Activated effector memory CD4-positive, alpha-beta T cell treated with Interleukin-2 at 50 U/mL for 16 hours (primary cell): Measurements from ENCODE around the gene GLI3.

ENCODE experiments used
- DNase-seq: peaks from one replicate; pipeline ENCODE4 v3.0.0-alpha.2; 2020

The GLI3 gene

DNA sequence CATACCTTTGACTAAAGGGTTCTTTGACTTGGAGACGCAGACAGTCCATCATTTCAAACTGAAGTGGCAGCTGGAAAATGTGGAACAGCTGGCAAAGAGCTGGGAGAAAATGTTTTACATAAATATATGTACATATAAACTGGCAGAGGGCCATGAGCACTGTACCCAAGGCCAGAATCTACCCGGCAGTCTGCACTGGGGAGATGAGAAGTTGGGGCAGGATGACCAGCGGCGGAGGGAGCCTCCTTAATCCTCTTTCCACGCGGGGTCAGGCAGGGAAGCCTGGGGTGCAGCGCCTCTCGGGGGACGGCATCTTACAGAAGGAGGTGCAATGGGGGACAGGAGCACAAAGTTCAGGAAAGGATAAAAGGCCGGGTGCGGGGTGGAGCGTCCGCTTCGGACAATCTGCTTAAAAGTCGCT, 1.3 kb downstream of the GLI3 start:
- DNase-seq: no peak

DNA sequence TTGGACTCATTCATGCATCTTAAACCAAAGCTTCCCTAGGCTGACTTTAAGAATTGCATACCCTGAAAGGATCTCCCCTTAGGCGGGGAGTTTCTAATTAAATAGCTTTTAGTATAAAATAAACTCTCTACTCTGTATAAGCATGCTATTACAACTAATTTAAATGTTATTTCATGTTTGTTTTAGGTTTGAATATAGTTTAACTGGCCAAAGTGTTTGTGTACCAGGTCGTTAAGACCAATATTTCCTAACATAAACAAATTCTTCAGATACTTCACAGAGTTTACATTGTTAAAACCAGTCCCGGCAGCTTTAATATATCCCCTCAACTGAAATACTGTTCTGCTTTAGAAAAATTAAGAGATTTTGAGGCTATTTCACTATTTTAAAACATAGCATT, 2.3 kb downstream of the GLI3 start:
- no peak for DNase-seq

DNA sequence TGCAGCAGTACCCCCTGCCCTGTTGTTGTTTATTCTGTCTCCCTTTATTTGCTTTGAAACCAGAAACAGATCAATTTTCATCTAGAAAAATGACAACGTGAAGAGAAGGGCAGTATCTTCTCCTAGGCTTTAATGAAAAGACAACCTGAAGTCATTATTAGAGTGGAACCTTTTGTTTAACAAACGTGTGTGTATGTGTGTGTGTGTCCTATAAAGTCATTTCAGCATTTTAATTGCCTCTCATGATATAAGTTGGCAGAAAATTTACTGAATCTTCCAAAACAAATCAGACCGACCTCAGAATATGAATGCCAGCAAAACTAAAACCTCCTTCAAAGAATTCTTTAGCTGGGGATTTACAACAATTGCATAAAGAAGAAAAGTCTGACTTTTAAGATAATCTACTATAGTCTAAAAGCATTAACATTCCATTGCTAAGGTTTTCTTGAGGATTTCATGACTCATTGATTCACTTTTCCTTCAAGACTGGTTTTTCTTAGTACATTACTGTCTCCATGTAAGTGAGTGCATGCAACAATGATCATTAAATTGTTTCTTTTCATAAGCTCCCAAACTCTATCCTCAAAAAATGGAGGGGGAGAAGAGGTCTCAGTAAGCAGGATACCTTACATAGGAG, 3.2 kb downstream of the GLI3 start:
- DNase-seq: no peak

DNA sequence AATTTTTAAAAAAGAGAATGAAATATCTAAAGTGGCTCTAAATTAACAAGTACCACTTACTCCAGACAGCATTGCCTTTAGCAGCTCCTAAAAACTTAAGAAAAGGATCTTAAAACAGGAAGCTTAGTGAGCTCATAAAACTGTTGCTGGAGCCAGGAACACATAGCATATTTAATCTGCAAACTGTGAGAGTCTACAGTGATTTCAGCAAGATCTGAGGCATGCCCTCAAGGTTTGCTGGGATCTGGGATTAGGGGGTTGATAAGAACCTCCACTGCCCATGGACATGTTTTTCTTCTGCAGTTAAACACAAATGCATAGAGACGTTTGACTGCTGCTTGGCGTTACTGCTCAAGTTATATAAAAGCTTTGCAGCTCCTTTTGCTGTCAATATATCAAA, 3.8 kb downstream of the GLI3 start:
- no peak for DNase-seq

DNA sequence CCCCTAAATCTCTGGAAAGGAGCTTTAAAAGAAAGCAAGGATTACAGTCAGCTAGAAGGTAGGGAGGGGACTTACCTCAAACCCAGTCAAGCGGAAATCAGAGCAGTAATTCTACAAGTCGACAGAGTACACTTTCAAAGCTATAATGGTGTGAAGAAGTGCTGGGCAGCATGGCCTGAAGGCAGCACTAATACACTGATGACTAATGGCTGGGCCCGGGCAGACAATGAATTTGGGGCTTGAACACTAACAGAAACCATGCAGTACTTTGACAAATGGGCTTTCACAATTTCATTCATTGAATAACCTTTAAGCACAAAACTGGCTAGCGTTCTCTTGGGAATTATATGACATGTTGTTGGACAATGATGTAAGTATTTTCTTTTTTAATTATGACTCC, 4.7 kb downstream of the GLI3 start:
- DNase-seq: no peak

DNA sequence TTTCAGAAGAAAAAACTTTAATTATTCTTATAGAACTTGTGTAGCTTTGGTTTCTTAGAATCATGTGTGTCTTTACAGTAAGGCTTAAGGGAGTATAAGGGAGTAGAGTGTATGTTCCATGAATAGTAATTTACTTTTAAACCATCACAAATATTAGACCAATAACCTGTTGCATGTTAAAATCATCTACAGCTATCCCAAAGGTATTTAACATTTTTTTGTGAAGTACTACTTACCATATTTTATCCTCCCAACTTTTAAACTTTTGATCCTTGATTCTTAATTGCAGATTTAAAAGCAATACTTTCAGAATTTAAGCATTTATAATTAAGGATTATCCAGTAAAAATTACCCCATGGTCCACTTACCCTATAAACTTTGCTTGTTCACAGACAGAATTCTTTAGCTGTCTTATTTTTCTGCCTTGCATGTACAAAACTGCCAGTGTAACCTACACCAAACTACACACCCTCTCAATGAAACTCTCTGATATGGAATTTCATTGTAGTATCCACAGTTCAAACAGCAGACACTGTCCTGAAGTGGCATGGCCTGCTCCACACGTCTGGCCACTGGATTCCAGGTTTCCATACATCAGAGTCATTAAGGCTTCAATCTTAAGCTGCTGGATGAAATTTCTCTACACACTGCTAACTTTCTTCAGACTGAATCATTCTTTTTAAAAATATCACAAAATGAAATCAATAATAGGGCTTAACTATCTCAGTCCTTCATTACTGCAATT, 5.8 kb downstream of the GLI3 start:
- DNase-seq: no peak

DNA sequence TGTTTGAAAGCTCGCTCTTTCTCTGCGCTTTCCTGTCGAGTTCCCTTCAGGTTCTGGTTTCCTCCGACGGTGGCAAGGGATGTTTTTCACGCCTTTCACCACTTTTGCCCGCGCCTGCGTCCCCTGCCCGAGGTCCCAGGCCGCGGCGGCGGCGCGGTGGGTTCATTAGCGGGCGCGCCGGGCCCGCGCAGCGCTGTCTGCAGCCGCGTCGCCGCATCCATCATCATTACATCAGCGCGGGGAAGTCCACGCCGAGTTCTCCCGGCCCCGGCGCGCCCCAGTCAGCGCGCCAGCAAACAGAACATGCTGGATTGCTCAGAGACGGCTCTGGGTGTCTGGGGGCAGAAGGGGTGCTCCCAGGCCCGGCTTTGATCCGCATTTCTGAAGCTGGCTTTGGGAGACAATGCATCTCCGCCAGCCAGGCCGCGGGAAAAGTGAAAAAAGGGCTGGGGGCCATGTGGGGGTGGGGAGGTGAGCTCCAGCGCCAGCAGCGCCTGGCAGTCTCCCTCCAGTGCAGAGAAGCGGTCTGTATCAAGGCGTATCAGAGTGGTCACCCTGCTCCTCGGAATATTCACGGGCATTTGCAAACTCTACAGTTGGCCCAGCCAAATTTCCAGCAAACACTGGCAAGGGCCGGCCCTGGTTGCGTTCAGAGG, 8.9 kb downstream of the GLI3 start:
- DNase-seq: no peak

DNA sequence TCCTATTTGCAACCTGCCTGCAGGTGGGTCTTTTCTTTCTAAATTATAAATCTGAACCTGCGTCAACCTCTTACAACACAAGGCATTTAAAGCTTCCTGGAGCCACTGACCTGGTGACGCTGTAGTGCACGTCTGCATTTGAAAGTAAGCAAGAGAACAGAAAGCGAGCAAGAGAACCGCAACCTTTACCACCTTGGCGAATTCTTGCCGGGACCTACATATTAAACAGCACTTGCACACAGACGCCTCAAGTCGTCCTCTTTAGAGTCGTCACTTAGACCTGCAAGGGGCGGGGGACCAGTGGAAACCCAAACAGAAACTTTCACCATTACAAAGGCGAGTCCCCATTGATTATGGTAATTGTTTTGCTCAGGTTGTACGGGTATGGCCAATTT, 9.5 kb downstream of the GLI3 start:
- no peak for DNase-seq

DNA sequence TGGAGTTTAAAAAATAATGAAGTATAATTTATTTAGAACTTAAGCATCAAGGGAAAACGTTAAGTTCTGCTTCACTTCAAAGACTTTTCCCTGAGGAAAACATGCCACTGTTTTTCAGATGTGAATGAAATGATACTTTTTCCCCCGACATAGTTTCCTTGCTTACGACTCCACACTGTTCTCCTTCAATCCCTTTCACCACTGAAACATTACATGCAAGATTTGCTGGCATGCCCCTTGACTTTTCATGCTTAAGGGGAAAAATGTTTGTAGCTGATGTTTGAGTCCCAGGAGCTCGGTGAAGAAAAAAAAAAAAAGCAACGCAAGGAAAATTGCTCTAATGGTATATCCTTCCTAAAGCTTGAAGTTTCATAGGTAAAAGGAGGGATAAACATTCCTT, 10.0 kb downstream of the GLI3 start:
- no peak for DNase-seq

DNA sequence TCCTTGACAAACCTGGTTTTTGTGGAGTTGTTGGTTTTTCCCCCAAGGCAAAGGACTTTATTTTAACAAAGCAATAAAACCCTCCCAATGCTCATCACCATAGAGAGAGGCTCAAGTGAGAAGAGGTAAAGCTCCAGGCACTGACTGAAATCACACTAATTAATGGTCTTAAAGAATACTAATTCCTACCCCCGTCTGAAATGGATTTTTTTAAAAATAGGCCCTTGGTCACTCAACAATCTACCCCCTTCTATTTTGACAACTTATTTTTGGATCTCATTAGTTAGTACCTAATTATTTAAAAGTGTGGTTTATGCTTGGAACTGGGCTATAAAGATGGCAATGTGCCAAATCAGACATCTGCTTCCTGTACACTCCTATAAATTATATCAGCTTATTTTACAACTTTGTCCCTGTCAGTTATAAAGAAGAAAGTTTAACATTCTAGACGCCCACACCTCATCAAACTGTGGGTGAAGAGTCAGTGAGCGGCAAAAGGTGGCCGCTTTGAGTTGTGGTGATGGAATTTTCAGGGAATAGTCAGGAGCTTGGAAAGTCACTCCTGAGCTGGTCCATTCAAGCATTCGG, 10.6 kb downstream of the GLI3 start:
- DNase-seq: no peak

DNA sequence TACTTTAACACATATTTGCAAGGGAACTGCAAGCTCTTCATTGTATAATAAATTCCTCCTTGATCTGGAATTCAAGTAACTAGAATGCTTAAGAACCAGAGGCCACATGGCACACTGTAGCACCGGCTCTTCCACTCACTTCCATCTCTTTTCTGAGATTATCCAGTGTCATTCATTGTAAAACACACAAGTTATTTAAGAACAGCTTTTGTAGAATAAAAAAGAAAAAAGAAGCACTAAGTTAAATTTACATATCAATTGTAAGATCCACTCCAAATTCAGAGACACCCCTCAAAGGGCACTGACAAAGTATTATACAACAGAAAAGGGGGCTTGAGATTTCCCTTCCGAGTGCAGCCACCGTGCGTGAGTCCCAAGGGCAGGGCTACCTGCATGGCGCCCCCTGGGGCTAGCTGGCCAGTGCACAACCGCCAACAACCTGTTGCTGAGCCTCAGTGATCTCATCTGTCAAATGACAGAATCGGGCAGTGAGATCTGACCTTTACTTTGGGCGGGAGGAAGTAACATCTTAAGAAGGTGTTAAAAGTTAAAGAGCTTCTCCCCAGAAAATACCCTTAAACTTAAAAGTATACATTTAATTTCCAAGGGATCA, 12.5 kb downstream of the GLI3 start:
- DNase-seq: no peak

DNA sequence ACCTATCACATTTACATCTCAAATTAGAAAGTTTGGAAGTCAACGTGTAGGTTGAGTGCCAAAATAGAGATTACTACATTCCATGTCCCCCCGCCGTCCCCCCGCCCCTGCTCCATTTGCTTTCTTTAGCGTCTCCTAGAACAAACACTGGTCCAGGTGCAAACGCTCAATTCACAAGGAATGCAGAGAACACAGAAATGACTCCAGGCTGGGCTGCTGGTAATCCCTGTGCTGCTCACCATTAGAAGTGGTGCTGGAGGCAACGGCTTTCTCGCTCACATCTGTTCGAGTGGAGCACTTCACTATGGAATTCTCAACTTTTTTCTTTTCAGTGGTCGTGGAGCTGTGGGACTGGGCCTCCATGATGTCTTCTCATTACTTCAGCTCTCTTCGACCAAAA, 14.1 kb downstream of the GLI3 start:
- DNase-seq: no peak

DNA sequence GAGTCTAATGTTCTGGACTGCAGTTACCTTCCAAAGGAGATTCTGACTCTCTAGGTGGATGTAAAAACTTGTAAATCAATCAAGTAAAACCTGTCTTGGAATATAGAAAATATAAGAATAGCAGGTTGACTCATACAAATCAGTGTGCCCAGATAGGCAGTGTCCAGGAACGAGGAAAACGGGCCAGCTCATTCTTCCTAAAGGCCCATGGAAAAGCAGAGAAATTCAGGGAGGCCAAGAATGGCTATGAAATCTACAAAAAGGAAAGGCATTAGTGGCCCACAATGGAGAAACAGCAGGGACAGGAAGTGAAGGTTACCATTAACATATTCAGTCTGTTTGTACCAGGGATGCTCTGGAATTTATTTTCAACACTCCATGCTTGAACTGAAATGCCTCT, 14.9 kb downstream of the GLI3 start:
- no peak for DNase-seq

DNA sequence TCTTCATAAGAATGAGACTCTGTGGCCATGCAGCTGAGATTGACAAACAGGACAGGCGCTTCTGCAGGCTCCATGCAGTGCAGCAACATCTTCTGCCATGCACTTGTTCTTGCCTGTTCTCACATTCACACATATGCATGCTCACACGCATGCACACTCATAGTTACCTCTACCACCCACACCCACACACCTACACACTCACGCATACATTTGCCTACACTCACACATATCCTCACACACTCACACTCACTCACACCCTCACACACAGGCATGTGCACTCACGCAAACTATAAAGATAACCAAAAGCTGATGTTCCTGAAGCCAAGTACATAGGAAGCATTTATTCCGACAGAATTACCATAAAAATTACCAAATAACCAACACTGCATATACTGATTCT, 15.7 kb downstream of the GLI3 start:
- no peak for DNase-seq

DNA sequence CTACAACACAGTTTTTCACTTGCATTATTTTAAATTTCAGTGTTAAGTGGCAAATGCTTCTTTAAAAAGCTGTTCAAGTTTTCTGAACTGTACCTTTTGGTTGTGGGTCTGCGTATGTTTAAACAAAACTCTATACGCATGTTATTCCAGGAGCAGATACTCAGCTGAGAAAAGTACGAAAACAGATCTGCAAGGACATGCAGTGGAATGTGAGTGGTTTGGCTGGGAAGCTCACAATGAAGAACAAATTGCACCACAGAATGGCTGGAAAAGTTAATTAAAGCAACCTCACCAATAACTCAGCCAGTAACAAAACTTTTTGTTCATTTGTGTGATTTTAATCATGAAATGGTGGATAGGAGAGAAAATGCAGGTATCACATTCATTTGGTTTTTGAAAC, 17.6 kb downstream of the GLI3 start:
- no peak for DNase-seq

DNA sequence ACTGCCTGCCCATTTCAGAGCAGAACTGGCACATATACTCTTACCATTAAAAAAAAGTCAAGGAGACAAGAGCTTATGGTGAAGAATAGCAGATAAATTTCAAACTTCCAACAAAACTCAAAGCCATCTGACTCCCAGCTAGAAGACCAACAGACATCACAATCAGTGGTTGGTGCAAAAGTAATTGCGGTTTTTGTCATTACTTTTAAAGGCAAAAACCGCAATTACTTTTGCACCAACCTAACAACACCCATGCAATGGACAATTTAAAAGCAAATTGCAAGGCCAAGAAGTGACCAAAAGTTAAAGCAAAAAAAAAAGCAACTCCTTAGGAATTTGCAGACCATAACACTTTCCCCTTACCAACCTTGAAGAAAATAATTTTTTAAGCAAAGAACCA, 18.8 kb downstream of the GLI3 start:
- DNase-seq: no peak

DNA sequence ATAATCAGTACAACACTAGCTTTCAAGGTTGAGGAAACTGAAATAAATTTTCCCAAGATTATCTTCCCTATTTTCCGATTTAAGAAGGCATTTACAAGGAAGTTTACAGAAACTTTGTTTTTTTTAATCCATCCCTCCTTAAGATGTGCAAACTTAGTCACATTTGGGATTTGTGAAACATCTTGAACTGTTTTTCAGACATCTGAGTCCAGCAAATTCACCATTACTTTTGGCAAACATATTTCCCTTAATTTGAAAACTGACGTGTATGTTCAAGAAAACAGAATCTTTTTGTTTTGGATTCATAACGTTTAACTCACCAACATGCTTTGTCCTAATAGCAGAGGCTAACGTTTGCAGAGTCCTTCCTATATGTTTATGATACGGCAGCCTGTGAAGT, 19.5 kb downstream of the GLI3 start:
- no peak for DNase-seq

DNA sequence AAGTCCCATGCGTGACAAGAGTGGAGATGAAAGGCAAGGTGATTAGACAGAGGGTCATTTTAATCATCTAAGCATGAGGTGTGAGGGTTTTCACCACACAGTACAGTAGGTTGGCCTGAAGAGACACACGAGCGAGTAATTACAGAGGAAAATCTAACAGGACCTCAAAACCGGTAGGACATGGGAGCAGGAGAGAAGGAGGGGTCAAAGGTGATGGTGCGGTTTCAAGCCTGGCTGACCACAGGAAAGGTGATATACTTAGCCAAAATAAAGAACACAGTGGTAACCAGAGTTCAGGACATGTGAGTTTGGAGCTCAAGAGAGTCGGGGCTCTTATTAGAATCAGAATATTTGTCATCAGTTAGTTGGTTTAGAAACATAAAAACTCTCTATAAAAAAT, 20.0 kb downstream of the GLI3 start:
- DNase-seq: no peak

DNA sequence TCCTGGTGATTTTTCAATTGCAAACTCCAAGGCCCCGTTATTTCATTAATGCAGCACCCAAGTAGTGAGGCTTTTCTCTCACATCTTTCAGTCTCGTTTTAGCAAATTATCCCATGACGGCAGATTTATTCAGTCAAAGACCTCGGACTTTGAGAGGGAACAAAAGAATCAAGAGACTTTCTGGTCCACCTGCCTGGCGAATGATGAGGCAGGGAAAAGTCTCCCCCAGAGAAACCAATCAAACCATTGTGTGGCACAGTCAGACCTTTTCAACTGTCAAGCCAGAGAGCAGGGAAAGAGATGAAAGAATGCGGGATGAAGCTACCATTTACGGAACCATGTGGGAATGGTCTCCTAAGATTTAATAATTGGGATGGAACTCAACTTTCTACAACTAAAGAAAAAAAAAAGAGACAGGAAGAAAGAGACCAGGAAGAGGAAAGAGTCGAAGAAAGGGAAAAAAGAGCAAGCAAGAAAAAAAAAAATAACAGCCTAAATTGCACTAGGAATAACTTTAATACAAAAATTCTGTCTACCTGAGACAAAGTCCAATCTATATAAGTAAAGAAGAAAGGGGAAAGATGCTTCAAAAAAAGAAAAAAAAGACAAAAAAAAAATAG, 22.8 kb downstream of the GLI3 start:
- no peak for DNase-seq

DNA sequence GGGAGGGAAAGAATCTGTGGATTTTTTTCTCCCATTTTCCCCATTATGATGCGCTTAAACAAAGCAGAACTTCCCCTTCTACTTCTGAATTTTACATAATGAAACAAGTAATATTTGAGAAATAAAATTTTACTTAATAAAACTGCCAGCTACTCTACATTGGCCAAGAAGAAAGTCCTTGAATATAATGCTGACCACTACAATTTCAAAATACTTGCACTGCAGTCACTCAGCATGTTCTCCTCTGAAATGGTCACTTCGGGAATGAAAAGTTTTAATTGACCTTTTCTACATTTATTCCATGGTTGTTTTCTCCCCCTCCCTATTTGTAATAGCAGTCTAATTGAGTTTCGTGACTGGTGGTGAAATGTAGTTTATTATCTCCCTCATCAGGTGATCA, 23.9 kb downstream of the GLI3 start:
- no peak for DNase-seq

DNA sequence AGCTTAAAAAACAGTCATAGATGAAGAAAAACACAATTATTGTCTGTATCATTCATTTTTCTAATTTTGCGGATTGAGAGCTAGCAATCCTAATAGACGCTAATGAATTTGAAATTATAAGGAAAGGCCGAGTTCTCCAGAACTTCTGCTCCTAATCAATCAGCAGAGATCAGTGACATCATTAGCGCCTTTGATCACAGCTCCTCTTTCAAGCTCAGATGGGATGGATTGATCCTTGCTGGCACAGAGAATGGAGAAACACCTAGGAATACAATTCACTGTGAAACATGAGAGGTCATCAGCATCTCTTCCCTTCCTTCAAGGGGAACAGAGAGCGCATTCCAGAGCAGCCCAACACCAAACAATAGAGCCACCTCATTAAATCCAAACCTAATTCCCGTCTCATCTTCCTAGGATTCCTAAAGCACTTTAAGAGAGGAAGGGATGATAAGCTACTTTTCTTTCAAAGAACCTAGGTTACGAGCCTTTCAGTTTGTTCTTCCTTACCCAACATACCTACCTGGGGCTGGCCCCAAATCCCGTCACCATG, 24.4 kb downstream of the GLI3 start:
- no peak for DNase-seq

DNA sequence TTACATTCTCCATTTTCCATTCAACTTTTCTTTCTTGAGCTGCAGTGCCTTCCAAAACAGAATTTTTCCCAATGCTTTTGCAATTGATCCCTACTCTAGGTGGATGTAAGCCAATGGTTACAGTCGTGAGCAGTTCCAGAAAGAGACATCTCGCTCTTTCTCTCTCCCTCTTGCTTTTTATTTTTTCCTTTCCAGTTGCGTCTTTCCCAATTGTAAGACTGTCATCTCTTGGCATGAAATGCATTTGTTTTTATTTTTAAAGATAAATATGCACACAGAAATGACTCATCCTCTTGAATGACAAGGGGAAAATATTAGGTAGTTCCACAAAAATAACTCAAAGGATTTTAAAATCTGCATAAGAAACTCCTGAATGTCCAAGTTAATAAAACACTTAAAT, 25.1 kb downstream of the GLI3 start:
- DNase-seq: no peak

DNA sequence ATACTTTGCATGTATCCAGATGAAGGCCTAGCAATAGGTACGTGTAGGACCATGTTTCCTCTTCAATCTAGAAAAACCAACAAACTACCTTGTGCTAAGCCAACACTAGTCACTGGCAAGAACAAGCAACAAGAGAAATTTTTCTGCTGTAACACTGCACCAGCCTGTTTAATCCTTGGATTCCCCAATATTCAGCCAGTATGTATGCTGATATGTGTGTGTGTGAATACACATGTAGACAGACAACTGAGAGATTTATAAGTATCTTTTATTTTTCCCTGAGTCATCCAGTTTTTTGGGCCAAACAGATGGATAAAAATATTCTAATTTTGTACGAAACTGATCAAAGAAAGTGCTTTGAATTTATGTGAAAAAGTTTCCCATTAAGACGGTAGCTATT, 26.2 kb downstream of the GLI3 start:
- no peak for DNase-seq
